Gastrocnemius medialis (tissue), 4 donors: ENCODE results near the gene CNPY2.

Source experiments
- POLR2A ChIP-seq, 2 donors: fragments of 450-650 bp; IDR thresholded peaks; one replicate each; pipeline ENCODE4 v1.6.1; 2017; ENCODE audit warnings: antibody characterized with exemption in 2 of 2, mild to moderate bottlenecking in 2 of 2, moderate library complexity in 2 of 2
- TF ChIP-seq, protein P1 (sequence below), 5 experiments: fragments of 450-650 bp in 3 of 5; fragments of 200-600 bp in 2 of 5; sonication (generic) in 2 of 5; IDR thresholded peaks in 4 of 5; conservative IDR thresholded peaks in 1 of 5; 1 replicate in 4 of 5; 2 replicates in 1 of 5; pipeline ENCODE4 v1.5.1; 2016 to 2019; ENCODE audit warnings: antibody characterized with exemption in 5 of 5, mild to moderate bottlenecking in 3 of 5, moderate library complexity in 3 of 5

DNA sequence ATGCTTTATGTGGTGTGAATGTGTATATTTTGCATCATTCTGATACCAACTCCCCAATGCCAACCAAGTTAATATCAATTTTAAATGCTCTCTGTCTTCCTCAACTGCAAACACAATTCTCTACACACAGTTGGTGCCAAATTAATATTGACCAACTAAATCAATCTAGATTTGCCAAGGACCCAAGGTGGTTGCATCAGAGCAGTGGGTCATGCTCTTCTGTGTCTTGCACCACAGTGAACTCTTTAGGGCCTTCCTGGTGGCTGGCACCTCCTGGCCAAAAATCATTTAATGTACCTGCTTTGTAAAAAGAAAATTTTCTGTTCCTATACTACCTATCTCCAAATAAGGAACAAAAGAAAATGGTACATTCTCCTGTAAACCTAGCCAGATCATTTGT, 34.9 kb downstream of the CNPY2 start:
- TF ChIP-seq POLR2A (IDR thresholded peaks at IDR 0.05), result no peak
- TF ChIP-seq, protein P1, sequence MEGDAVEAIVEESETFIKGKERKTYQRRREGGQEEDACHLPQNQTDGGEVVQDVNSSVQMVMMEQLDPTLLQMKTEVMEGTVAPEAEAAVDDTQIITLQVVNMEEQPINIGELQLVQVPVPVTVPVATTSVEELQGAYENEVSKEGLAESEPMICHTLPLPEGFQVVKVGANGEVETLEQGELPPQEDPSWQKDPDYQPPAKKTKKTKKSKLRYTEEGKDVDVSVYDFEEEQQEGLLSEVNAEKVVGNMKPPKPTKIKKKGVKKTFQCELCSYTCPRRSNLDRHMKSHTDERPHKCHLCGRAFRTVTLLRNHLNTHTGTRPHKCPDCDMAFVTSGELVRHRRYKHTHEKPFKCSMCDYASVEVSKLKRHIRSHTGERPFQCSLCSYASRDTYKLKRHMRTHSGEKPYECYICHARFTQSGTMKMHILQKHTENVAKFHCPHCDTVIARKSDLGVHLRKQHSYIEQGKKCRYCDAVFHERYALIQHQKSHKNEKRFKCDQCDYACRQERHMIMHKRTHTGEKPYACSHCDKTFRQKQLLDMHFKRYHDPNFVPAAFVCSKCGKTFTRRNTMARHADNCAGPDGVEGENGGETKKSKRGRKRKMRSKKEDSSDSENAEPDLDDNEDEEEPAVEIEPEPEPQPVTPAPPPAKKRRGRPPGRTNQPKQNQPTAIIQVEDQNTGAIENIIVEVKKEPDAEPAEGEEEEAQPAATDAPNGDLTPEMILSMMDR (IDR thresholded peaks at IDR 0.05 in 4 of 5, conservative IDR thresholded peaks at IDR 0.05 in 1 of 5), result no peak
